HL-60 (cell line): ENCODE data around the gene PTPRR.

ENCODE experiments used
- DNase-seq, 2 experiments: peaks; one replicate each; pipeline ENCODE4 v3.0.0-alpha.2; 2010 to 2020; ENCODE audit warnings: low read depth in 1 of 2, low spot score in 1 of 2
- H3K27ac ChIP-seq: fragments of 250-450 bp; sonication (Bioruptor Pico); replicated peaks from 2 replicates; pipeline ENCODE4 v1.5.1; 2020; ENCODE audit warnings: mild to moderate bottlenecking, moderate library complexity
- H3K27me3 ChIP-seq: fragments of 250-450 bp; sonication (Bioruptor Pico); 2 replicates; pipeline ENCODE4 v1.5.1; 2021; ENCODE audit warnings: mild to moderate bottlenecking, moderate library complexity; ENCODE audit not compliant: insufficient read depth, poor library complexity, severe bottlenecking
- H3K4me3 ChIP-seq: replicated peaks from 2 replicates; pipeline ENCODE4 v1.5.1; 2011; ENCODE audit warnings: mild to moderate bottlenecking, control low read depth, low read length; ENCODE audit not compliant: insufficient read depth
- CTCF ChIP-seq: IDR thresholded peaks from one replicate; pipeline ENCODE4 v1.5.1; 2011; ENCODE audit warnings: low read length, control low read depth, inconsistent platforms; ENCODE audit not compliant: insufficient read depth
- GABPA ChIP-seq: IDR thresholded peaks from 2 replicates; pipeline ENCODE4 v1.6.1; 2012; ENCODE audit warnings: low read depth
- POLR2AphosphoS5 ChIP-seq: IDR thresholded peaks from 2 replicates; pipeline ENCODE4 v1.6.1; 2012; ENCODE audit warnings: low read depth
- REST ChIP-seq: IDR thresholded peaks from 2 replicates; pipeline ENCODE4 v1.6.1; 2012; ENCODE audit warnings: low read depth; ENCODE audit not compliant: insufficient replicate concordance
- SPI1 ChIP-seq: IDR thresholded peaks from 2 replicates; pipeline ENCODE4 v1.6.1; 2012; ENCODE audit warnings: low read depth, mild to moderate bottlenecking, borderline replicate concordance

The PTPRR gene

GRCh38 chr12:70849265-70849960 is 71.1 kb downstream of the PTPRR start:
- TF ChIP-seq CTCF (no peak), SPI1 (no peak), GABPA (no peak), POLR2AphosphoS5 (no peak), REST (no peak)
- no peaks in the 10 kb centered on the region for H3K27me3 ChIP-seq
- H3K27ac ChIP-seq = no peak overlapping the region
- H3K4me3 ChIP-seq = no peak overlapping the region
- no peak for DNase-seq

- no peak overlapping the region for H3K4me3 ChIP-seq
- H3K27ac ChIP-seq = no peak overlapping the region
- no peaks in the 10 kb centered on the region for H3K27me3 ChIP-seq
- no peak for TF ChIP-seq GABPA
- TF ChIP-seq SPI1 = no peak
- TF ChIP-seq CTCF = no peak
- no peak for TF ChIP-seq POLR2AphosphoS5
- TF ChIP-seq REST = no peak
- DNase-seq = no peak
Observed at GRCh38 chr12:70847871-70848270, 72.7 kb downstream of the PTPRR start.

- no peak overlapping the region for H3K27ac ChIP-seq
- no peak for DNase-seq
- no peaks in the 10 kb centered on the region for H3K27me3 ChIP-seq
- no peak overlapping the region for H3K4me3 ChIP-seq
- TF ChIP-seq SPI1 (no peak), REST (no peak), GABPA (no peak), POLR2AphosphoS5 (no peak), CTCF (no peak)
Observed at GRCh38 chr12:70845268-70845667, 75.3 kb downstream of the PTPRR start.
